GM23248 (cell line): Measurements from ENCODE around the gene B9D2. TPM values are rescaled to one million over a fixed set of nuclear protein-coding genes. Genes with fewer than 3 reads are reported as not detected.
A peak's percentile ranks its signal among the peaks of the same experiment; 100 is the strongest.
"Not testable (repeated sequence)": the region's sequence is repeated elsewhere in the genome, so short reads cannot be mapped to it uniquely, and the experiment has no call there.

ENCODE experiments used
- DNase-seq: peaks from one replicate; pipeline ENCODE4 v3.0.0-alpha.2; 2015
- H2AFZ ChIP-seq: fragments of 200-600 bp; sonication (generic); 2 replicates; pipeline ENCODE4 v1.6.1; 2016; ENCODE audit warnings: antibody characterized with exemption
- H3F3A ChIP-seq: fragments of 200-600 bp; sonication (generic); 2 replicates; pipeline ENCODE4 v1.6.1; 2016; ENCODE audit warnings: mild to moderate bottlenecking, antibody characterized with exemption, mixed run types; ENCODE audit not compliant: insufficient read depth
- H3K27ac ChIP-seq: fragments of 200-600 bp; sonication (generic); 2 replicates; pipeline ENCODE4 v1.5.1; 2016; ENCODE audit warnings: mild to moderate bottlenecking
- H3K27me3 ChIP-seq: fragments of 200-600 bp; sonication (generic); replicated peaks from 2 replicates; pipeline ENCODE4 v1.6.1; 2016; ENCODE audit warnings: mild to moderate bottlenecking; ENCODE audit not compliant: insufficient read depth
- H3K36me3 ChIP-seq: fragments of 200-600 bp; sonication (generic); 2 replicates; pipeline ENCODE4 v1.6.1; 2016; ENCODE audit warnings: low read depth, mild to moderate bottlenecking
- H3K4me1 ChIP-seq: fragments of 200-600 bp; sonication (generic); 2 replicates; pipeline ENCODE4 v1.6.1; 2016; ENCODE audit warnings: mild to moderate bottlenecking; ENCODE audit not compliant: insufficient read depth
- H3K4me2 ChIP-seq: fragments of 200-600 bp; sonication (generic); one replicate; pipeline ENCODE4 v1.6.1; 2016; ENCODE audit warnings: mild to moderate bottlenecking; ENCODE audit not compliant: unreplicated experiment
- H3K4me3 ChIP-seq: fragments of 200-600 bp; sonication (generic); 2 replicates; pipeline ENCODE4 v1.5.1; 2016; ENCODE audit warnings: mild to moderate bottlenecking
- H3K79me2 ChIP-seq: fragments of 200-600 bp; sonication (generic); 2 replicates; pipeline ENCODE4 v1.6.1; 2016; ENCODE audit warnings: mild to moderate bottlenecking; ENCODE audit not compliant: insufficient read depth
- H3K9ac ChIP-seq: fragments of 200-600 bp; sonication (generic); 2 replicates; pipeline ENCODE4 v1.6.1; 2016; ENCODE audit warnings: mild to moderate bottlenecking
- H3K9me2 ChIP-seq: fragments of 200-600 bp; sonication (generic); 2 replicates; pipeline ENCODE4 v1.6.1; 2016; ENCODE audit warnings: mixed run types, mild to moderate bottlenecking, moderate library complexity; ENCODE audit not compliant: insufficient read depth
- H3K9me3 ChIP-seq: fragments of 200-600 bp; sonication (generic); one replicate; pipeline ENCODE4 v1.6.1; 2017; ENCODE audit warnings: low read depth
- H4K20me1 ChIP-seq: fragments of 200-600 bp; sonication (generic); 2 replicates; pipeline ENCODE4 v1.6.0; 2016; ENCODE audit not compliant: insufficient read depth
- EZH2 ChIP-seq: fragments of 200-600 bp; sonication (generic); IDR thresholded peaks from 2 replicates; pipeline ENCODE4 v1.6.1; 2018; ENCODE audit warnings: antibody characterized with exemption, mild to moderate bottlenecking; ENCODE audit not compliant: insufficient read depth, poor library complexity, severe bottlenecking
- EZH2phosphoT487 ChIP-seq: fragments of 200-600 bp; sonication (generic); IDR thresholded peaks from 2 replicates; pipeline ENCODE4 v1.6.1; 2018; ENCODE audit warnings: antibody characterized with exemption, moderate library complexity, mild to moderate bottlenecking, low read depth; ENCODE audit not compliant: insufficient read depth
- WGBS, 2 experiments: methylation state at CpG; one replicate each; pipeline ENCODE4 v1.1.6; 2015 to 2017; ENCODE audit warnings: low lambda C conversion rate in 2 of 2, low coverage in 1 of 2; ENCODE audit errors: missing lambda C conversion rate in 2 of 2; 5-methylcytosine and 5-hydroxymethylcytosine counted together
- in situ Hi-C: fragments of 300-500 bp; cut with MboI; formaldehyde crosslinking; loops from 2 replicates; pipeline ENCODE4 v1.15.0; 2020
- polyA plus RNA-seq: library from polyadenylated mRNA; unstranded; fragments of >200 nt; fragmentation: Nextera tagmentation; extraction: Ambion mirVana; gene quantifications from 2 replicates; pipeline ENCODE4 v1.2.1, GENCODE V29; 2016
- total RNA-seq: library from RNA; depleted of rRNA; stranded (reverse); fragments of >200 nt; shearing (Covaris generic); gene quantifications from 2 replicates; pipeline ENCODE4 v1.2.3, GENCODE V29; 2014

Gene B9D2
- total and polyA plus RNA-seq, 2 experiments from 2014 or later, result 9.6 to 13.2 TPM

DNA sequence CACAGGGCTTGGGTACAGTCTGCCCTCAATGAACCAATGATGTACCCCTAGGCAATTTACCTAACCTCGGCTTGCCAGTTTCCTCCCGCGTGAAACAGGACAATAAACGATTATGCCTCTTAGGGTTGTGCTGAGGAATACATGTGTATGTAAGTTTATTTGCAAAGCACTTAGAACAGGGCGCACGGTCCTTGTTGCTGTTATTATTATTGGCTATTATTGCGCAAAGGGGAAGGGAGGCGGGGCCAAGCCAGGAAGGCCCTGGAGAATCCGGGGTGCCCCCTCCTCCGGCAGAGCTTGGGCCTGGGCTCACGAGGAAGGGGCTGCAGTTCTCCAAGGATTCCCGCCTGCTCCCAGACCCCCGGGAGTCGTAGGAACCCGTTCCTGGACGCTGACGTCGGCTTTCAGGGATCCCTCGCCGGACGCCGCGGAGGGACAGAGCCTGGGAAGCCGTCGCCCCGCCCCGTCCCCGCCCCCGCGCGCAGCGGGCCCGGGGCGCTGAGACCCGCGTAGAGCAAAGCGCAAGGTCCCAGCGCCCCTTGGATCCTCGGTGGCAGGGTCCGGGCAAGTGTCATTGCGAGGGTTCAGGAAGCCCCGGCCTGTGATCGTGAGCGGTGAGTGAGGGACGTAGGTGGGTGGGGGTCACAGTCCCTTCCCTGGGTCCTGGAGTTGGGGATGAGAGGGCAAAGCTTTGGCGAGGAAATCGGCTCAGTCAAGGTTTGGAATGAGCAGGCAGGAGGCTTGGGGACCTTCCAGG, 12.5 kb upstream of the B9D2 start, which contains the start of gene TMEM91:
Gene TMEM91 (plus strand): TSS at position 293 of the 757 bp plus-strand sequence. CDS start 1,777 bp downstream, outside the sequence.
- Histone ChIP-seq H3K4me1 (peaks cover 16% of the 10 kb centered on the region), H3K9ac (peak within 1 kb of the TSS; percentile 84), H3K4me3 (peak within 1 kb of the TSS; percentile 94), H3K4me2 (peak within 1 kb of the TSS; percentile 98), H3K27me3 (no peaks in the 10 kb centered on the region), H3K27ac (no peak within 1 kb of the TSS), H2AFZ (peak within 1 kb of the TSS; percentile 89), H4K20me1 (no peaks in the 10 kb centered on the region), H3K36me3 (no peaks in the 10 kb centered on the region), H3K79me2 (peaks cover 15% of the 10 kb centered on the region), H3K9me3 (no peaks in the 10 kb centered on the region), H3K9me2 (no peaks in the 10 kb centered on the region), H3F3A (peaks cover 9% of the 10 kb centered on the region; the same call in 1 of the 2 replicates)
- in situ Hi-C loops, result no loop called here
- no peak for TF ChIP-seq EZH2phosphoT487
- TF ChIP-seq EZH2, result no peak
- 1 to 2% methylated on average over 32 to 44 of the region's 47 CpGs for WGBS, 2 experiments
- peak; percentile 63 for DNase-seq

DNA sequence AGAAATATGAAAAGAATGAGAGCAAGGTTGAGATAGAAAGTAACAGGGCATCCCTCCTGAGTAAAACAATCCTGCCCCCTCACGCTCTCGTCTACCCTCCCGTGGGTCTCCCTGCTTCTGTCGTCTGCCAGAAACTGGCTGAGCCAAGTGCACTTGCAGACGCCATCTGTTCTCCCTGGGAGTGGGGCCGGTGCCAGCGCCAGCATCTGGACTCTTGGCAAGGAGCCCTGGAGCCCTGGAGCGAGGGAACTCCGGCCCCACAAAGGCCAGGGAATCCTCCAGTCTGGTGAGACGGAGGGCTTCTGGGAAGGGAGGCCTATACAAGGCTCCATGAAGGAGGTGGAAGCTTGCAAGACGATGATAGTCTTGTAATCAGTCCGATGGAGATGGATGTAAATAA, 10.0 kb upstream of the B9D2 start:
- H3K4me3 ChIP-seq, result no peak overlapping the region
- DNase-seq, result peak; percentile 85
- H3K9me2 ChIP-seq, result no peaks in the 10 kb centered on the region
- in situ Hi-C loops, result no loop called here
- 9 to 15% methylated on average over 12 of the region's 12 CpGs for WGBS, 2 experiments
- 0 out of 2 replicates have a peak, but pooled peaks cover 4% of the 10 kb centered on the region for H3F3A ChIP-seq
- no peak overlapping the region for H3K9ac ChIP-seq
- H3K27me3 ChIP-seq, result no peaks in the 10 kb centered on the region
- peaks cover 29% of the 10 kb centered on the region for H3K79me2 ChIP-seq
- no peaks in the 10 kb centered on the region for H3K36me3 ChIP-seq
- peaks cover 16% of the 10 kb centered on the region for H3K4me1 ChIP-seq
- no peak for TF ChIP-seq EZH2
- no peak for TF ChIP-seq EZH2phosphoT487
- H3K4me2 ChIP-seq, result no peak overlapping the region
- H3K27ac ChIP-seq, result no peak overlapping the region
- no peaks in the 10 kb centered on the region for H3K9me3 ChIP-seq
- H4K20me1 ChIP-seq, result no peaks in the 10 kb centered on the region
- no peak overlapping the region for H2AFZ ChIP-seq

DNA sequence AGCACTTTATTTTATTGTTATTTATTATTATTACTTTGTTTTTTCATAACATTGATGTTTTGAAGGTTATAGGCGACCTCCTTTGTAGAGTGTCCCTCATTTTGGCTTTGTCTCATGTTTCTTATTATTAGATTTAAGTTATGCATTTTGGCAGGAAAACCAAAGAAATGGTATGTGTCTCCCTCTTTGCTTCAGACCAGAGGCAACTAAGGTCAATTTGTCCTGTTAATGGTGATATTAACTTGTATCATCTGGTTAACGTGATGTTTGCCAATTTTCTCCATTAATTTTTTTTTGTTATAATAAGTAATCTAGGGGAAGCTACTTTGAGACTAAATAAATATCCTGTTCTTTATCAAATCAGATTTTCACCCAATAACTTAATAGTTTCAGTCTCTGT, 8.6 kb upstream of the B9D2 start:
- WGBS, 2 experiments, result 74 to 80% methylated on average over 2 of the region's 2 CpGs
- H3K9me2 ChIP-seq, result no peaks in the 10 kb centered on the region
- no peak overlapping the region for H3K9ac ChIP-seq
- H2AFZ ChIP-seq, result no peak overlapping the region
- H3K4me2 ChIP-seq, result no peak overlapping the region
- H3K27ac ChIP-seq, result no peak overlapping the region
- no peaks in the 10 kb centered on the region for H3K27me3 ChIP-seq
- H3K36me3 ChIP-seq, result no peaks in the 10 kb centered on the region
- DNase-seq, result no peak
- H3K4me3 ChIP-seq, result no peak overlapping the region
- peaks cover 29% of the 10 kb centered on the region for H3K79me2 ChIP-seq
- in situ Hi-C loops, result no loop called here
- H3K4me1 ChIP-seq, result peaks cover 27% of the 10 kb centered on the region
- TF ChIP-seq EZH2 (no peak), EZH2phosphoT487 (no peak)
- peaks cover 15% of the 10 kb centered on the region for H3F3A ChIP-seq
- H4K20me1 ChIP-seq, result no peaks in the 10 kb centered on the region
- H3K9me3 ChIP-seq, result no peaks in the 10 kb centered on the region

DNA sequence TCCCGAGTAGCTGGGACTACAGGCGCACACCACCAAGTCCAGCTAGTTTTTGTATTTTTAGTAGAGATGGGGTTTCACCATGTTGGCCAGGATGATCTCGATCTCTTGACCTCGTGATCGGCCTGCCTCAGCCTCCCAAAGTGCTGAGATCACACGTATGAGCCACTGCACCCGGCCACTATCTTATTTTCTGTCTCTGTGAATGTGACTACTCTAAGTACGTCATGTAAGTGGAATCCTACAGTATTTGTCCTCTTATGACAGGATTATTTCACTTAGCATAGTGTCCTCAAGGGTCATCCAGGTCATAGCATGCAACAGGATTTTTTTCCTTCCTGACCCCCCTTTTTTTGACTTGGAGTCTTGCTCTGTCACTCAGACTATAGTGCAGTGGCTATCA, 7.6 kb upstream of the B9D2 start:
- H3K36me3 ChIP-seq, result no peaks in the 10 kb centered on the region

DNA sequence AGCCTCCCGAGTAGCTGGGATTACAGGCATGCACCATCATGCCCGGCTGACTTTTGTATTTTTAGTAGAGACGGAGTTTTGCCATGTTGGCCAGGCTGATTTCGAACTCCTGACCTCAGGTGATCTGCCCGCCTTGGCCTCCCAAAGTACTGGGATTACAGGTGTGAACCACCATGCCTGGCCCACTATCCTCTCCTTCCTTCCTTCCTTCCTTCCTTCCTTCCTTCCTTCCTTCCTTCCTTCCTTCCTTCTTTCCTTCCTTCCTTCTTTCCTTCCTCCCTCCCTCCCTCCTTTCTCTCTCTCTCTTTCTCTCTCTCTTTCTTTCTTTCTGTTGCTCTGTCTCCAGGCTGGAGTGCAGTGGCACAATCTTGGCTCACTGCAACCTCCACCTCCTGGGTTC, 7.2 kb upstream of the B9D2 start:
- H2AFZ ChIP-seq, H3K4me3 ChIP-seq, H3K36me3 ChIP-seq, H3K4me2 ChIP-seq, H3K27me3 ChIP-seq, H3K9me2 ChIP-seq, H3K9ac ChIP-seq, H4K20me1 ChIP-seq, H3K27ac ChIP-seq, in situ Hi-C loops, DNase-seq, H3K9me3 ChIP-seq: not testable (repeated sequence)
- H3F3A ChIP-seq, result peaks cover 21% of the 10 kb centered on the region
- peaks cover 41% of the 10 kb centered on the region for H3K79me2 ChIP-seq
- WGBS, 2 experiments, result 90 to 94% methylated on average over 5 of the region's 5 CpGs
- H3K4me1 ChIP-seq, result peaks cover 34% of the 10 kb centered on the region

More for the DNA sequence above, 7.6 kb upstream of the B9D2 start:
- no peak overlapping the region for H3K4me3 ChIP-seq
- no peak for DNase-seq
- H3K79me2 ChIP-seq, result peaks cover 37% of the 10 kb centered on the region
- H3K4me2 ChIP-seq, result no peak overlapping the region
- H3K27me3 ChIP-seq, result no peaks in the 10 kb centered on the region
- H3K27ac ChIP-seq, result no peak overlapping the region
- no peaks in the 10 kb centered on the region for H4K20me1 ChIP-seq
- no peaks in the 10 kb centered on the region for H3K9me2 ChIP-seq
- peaks cover 21% of the 10 kb centered on the region for H3F3A ChIP-seq
- no peak overlapping the region for H2AFZ ChIP-seq
- H3K9me3 ChIP-seq, result no peaks in the 10 kb centered on the region
- WGBS, 2 experiments, result 84 to 90% methylated on average over 8 of the region's 8 CpGs
- no peak overlapping the region for H3K9ac ChIP-seq
- TF ChIP-seq EZH2, result no peak
- peaks cover 36% of the 10 kb centered on the region for H3K4me1 ChIP-seq
- in situ Hi-C loops, result no loop called here
